ENCODE data around the gene SCUBE3.

SCUBE3 gene

GRCh38 chr6:35297601-35298481 lies 84.1 kb downstream of the SCUBE3 start, which contains the start of gene DEF6:
Gene DEF6 (plus strand): TSS chr6:35297818. CDS start chr6:35297857, 39 bp downstream.
- Histone ChIP-seq H3K4me1 (ENCODE audit: insufficient read depth, low read length) (peaks cover 10% of the 10 kb centered on the region; the same call in 1 of the 2 replicates), H3K9me3 (ENCODE audit: insufficient read depth, low read depth, low read length) (no peaks in the 10 kb centered on the region), H3K36me3 (ENCODE audit: insufficient read depth, low read depth, low read length) (peaks cover 15% of the 10 kb centered on the region), H3K27me3 (ENCODE audit: insufficient read depth, low read length) (peaks cover 3% of the 10 kb centered on the region; the same call in 1 of the 2 replicates), H3K9ac (ENCODE audit: low read depth, low read length) (peak within 1 kb of the TSS; percentile 45; the same call in 1 of the 2 replicates), H3K27ac (ENCODE audit: low read length) (no peak within 1 kb of the TSS), H3K4me3 (ENCODE audit: low read length) (peak within 1 kb of the TSS; percentile 54)

GRCh38 chr6:35298625-35299140 lies 84.9 kb downstream of the SCUBE3 start:
- H3K36me3 ChIP-seq (ENCODE audit: insufficient read depth, low read depth, low read length) = peaks cover 11% of the 10 kb centered on the region
- no peak overlapping the region for H3K4me3 ChIP-seq (ENCODE audit: low read length)
- H3K27ac ChIP-seq (ENCODE audit: low read length) = no peak overlapping the region
- peaks cover 3% of the 10 kb centered on the region; the same call in 1 of the 2 replicates for H3K27me3 ChIP-seq (ENCODE audit: insufficient read depth, low read length)
- H3K9ac ChIP-seq (ENCODE audit: low read depth, low read length) = peak overlapping the region; percentile 45; the same call in 1 of the 2 replicates
- H3K9me3 ChIP-seq (ENCODE audit: insufficient read depth, low read depth, low read length) = no peaks in the 10 kb centered on the region
- H3K4me1 ChIP-seq (ENCODE audit: insufficient read depth, low read length) = peaks cover 15% of the 10 kb centered on the region; the same call in 1 of the 2 replicates

GRCh38 chr6:35299674-35300073 lies 85.9 kb downstream of the SCUBE3 start:
- peaks cover 15% of the 10 kb centered on the region; the same call in 1 of the 2 replicates for H3K4me1 ChIP-seq (ENCODE audit: insufficient read depth, low read length)

GRCh38 chr6:35300848-35301247 lies 87.1 kb downstream of the SCUBE3 start:
- H3K27me3 ChIP-seq (ENCODE audit: insufficient read depth, low read length) = peaks cover 3% of the 10 kb centered on the region; the same call in 1 of the 2 replicates
- H3K4me1 ChIP-seq (ENCODE audit: insufficient read depth, low read length) = peaks cover 15% of the 10 kb centered on the region; the same call in 1 of the 2 replicates
- H3K9ac ChIP-seq (ENCODE audit: low read depth, low read length) = no peak overlapping the region
- H3K27ac ChIP-seq (ENCODE audit: low read length) = no peak overlapping the region
- no peak overlapping the region for H3K4me3 ChIP-seq (ENCODE audit: low read length)
- H3K9me3 ChIP-seq (ENCODE audit: insufficient read depth, low read depth, low read length) = no peaks in the 10 kb centered on the region
- H3K36me3 ChIP-seq (ENCODE audit: insufficient read depth, low read depth, low read length) = no peaks in the 10 kb centered on the region

More at GRCh38 chr6:35299674-35300073, 85.9 kb downstream of the SCUBE3 start:
- H3K27me3 ChIP-seq (ENCODE audit: insufficient read depth, low read length) = peaks cover 3% of the 10 kb centered on the region; the same call in 1 of the 2 replicates
- peaks cover 9% of the 10 kb centered on the region for H3K36me3 ChIP-seq (ENCODE audit: insufficient read depth, low read depth, low read length)
- H3K9ac ChIP-seq (ENCODE audit: low read depth, low read length) = no peak overlapping the region
- no peak overlapping the region for H3K4me3 ChIP-seq (ENCODE audit: low read length)
- no peak overlapping the region for H3K27ac ChIP-seq (ENCODE audit: low read length)
- H3K9me3 ChIP-seq (ENCODE audit: insufficient read depth, low read depth, low read length) = no peaks in the 10 kb centered on the region
